Activated CD4-positive, CD25-positive, alpha-beta regulatory T cell treated with anti-CD3 and anti-CD28 coated beads, Interleukin-2, amount 50 U/mL, for 16 hours (primary cell): Measurements from ENCODE around the gene FGF10.

ENCODE experiments used
- DNase-seq: peaks from one replicate; pipeline ENCODE4 v3.0.0-alpha.2; 2020; ENCODE audit warnings: low read depth, low spot score

FGF10 gene

GRCh38 chr5:44358421-44358820 lies 30.8 kb downstream of the FGF10 start:
- no peak for DNase-seq

- no peak for DNase-seq
Measured at GRCh38 chr5:44356231-44356630, 33.0 kb downstream of the FGF10 start.

- DNase-seq: no peak
Measured at GRCh38 chr5:44345871-44346270, 43.3 kb downstream of the FGF10 start.

DNA sequence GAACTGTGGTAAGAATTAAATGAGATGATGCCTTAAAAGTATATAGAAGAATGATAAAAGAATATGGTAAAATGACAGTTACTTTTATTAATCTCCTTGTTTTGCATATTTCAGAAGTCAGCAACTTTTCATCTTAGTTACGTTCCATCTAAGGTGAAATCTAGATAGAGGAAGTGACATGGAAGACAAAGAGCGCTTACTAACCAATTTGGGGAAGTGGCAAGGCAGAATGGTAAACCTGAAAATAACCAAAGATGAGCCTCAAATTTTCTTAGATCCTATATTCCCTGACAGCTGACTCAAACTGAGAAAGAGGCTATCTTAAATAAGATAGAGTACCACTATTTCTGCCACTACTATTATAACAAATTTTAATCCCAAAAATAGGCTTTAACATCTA lies 52.5 kb downstream of the FGF10 start:
- no peak for DNase-seq

DNA sequence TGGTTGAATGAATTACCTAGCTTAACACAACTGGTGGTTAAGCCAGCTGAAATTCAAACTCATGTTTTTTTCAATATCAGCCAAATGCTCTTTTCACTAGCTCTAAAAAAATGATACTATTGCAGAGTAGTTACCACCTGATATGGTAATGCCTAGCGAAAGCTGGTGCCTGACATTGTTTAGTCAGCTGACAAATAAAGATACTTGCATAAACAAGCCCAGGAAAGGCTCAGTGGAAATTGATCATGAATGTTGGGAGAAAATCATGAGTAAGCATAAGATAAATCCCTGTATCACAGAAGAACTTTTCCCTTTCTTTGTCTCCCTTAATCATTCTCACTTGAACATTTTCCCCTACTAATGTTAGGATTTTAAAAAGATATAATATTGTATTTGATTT lies 54.6 kb downstream of the FGF10 start:
- no peak for DNase-seq

- DNase-seq: no peak
Measured at GRCh38 chr5:44332285-44332971, 56.8 kb downstream of the FGF10 start.

GRCh38 chr5:44331471-44332050 lies 57.7 kb downstream of the FGF10 start:
- no peak for DNase-seq

DNA sequence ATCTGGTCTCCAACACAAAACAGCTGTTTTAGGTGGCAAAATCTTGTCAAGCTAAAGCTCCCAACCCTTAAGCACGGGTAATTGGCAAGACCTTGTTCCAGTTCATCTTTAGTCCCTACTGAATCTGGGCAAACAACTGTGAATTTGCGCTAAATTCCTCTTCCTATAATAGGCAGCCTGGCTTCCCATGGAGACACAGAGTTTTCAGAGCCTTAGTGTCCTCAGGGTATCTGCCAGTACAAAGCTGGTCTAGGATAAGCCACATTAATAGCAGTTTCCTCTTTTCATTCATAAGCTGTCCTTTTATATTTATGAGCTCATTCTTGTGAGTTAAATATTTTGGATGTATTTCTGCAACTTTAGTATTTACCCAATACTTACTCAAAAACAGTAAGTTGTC lies 59.5 kb downstream of the FGF10 start:
- no peak for DNase-seq

GRCh38 chr5:44321144-44321725 lies 68.0 kb downstream of the FGF10 start:
- no peak for DNase-seq

DNA sequence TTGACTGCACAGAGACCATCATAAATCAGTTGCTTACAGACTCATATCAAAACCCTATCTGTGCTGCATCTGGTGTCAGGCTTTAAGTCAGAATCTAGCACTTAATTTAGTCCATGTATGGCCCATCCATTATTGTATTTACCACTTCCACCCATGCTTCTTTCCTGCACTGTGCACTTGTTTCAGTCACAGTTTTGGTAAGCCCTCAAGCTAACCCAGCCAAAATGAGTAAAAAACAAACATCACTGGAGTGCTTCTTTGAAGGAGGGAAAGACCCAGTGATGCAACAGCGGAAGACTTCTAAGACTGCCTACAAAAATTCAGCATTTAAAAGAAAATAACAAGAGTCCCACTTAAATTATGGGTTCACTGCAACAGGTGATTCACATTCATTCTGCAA lies 69.0 kb downstream of the FGF10 start:
- no peak for DNase-seq

DNA sequence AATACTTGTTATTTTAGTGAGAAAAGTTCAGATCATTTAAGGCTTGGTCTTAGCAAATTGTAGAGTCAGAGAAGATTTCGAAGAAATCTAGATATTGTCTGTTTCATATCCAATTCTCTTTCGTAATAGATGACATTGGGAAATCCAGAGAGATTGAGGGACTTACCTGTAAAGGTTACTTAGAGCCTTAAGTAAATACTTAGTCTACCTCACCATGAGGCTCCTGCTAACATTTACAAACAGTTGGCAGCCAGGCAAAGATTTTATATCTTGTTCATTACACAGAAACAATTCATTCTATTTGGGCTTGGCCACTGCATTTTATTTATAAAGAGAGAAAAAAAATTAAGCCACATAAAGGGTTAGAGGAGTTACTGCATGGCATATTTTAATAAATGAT lies 70.3 kb downstream of the FGF10 start:
- no peak for DNase-seq

GRCh38 chr5:44312374-44312773 lies 76.8 kb downstream of the FGF10 start:
- DNase-seq: no peak

DNA sequence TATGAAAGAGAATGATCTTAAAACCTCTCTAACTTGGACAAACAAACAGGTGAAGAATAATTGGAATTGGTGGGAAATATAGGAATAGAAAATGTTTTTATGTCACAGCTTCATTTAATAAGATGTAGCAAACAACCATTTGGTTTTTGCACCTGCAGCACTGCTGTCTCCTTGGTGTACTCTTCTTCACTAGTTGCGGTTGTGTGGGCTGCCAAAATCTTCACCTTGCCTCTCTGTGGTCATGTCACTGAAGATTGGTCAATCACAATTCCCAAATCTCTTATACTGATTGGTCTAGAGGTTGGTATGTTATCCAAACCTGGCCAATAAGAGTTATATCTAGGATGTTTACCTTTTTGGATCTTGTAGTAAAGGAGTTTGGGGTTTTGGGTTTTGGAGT lies 88.7 kb downstream of the FGF10 start:
- no peak for DNase-seq

- DNase-seq: no peak
Measured at GRCh38 chr5:44299394-44299793, 89.8 kb downstream of the FGF10 start.

DNA sequence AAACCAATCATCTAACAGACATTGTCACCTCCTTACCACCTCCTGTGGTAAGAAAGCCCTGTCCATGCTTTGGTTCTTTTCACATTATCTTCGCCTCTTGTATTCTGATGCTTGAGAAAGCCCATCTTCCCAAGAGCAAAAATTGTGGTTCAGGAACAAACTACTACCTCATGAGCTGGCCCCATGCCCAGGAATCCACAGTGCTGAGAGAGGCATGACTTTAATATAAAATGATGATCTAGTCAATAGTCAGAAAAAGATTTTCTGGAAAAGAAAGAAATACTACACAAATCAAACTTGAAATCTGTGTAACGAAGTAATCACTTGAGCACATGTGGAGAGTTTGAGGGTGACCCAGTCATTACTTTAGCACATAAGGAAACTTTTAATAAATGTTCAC lies 94.7 kb downstream of the FGF10 start:
- DNase-seq: no peak

DNA sequence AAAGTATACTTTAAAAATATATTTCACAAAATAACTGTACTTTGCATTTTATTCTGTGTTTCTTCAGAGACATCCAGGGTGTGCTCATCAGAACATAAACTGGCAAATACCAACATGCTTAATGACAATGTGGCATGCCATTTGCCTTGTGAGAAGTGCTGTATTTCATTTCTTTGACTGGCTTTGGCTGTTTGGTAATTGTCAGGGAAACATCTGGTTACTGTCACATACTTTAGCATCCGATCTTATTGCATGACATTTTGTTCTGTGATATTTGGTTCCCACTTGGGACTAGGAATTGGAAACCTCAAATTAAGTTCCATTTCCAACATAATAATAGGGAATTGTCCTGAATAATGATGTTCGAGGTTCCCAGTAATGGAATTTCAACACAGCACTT lies 96.5 kb downstream of the FGF10 start:
- no peak for DNase-seq

- no peak for DNase-seq
Measured at GRCh38 chr5:44278469-44278868, 110.8 kb downstream of the FGF10 start.

DNA sequence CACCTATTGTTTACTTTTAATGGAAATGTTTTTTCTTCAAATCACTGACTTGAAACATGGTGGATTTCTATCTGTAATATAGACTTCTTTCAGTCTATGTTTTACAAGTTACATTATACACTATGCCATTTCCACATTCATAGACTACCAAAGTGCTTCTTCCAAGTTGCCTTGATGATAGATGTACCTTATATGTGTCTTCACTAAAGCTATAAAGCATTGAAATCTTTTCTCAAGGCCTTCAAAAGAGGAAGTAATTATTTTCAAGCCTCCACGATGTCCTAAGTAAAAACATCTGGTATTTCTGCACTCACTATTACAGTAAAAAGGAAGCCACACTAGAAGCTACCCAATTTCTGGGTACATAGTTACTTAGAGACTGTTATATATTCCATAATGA lies 113.3 kb downstream of the FGF10 start:
- no peak for DNase-seq

- DNase-seq: no peak
Measured at GRCh38 chr5:44275329-44275728, 113.9 kb downstream of the FGF10 start.

DNA sequence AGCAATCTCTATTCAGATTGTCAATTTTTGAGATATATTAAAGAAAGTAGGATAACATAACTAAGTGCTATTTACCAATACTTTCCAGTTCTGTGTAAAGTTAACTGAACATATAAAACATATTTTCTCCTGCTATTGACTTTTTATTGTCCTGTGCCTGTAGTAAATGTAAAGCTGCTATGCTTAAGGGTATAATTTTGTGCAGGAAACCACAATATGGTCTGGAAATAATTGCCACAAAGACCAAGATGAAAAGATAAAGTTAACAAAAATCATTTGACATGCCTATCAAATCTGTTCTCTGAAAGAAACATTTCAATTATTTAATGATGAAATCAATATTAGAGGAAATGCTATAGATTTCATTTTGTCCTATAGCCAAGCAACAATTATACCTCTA lies 121.3 kb downstream of the FGF10 start:
- DNase-seq: no peak

- DNase-seq: no peak
Measured at GRCh38 chr5:44266882-44267576, 122.2 kb downstream of the FGF10 start.

- DNase-seq: no peak
Measured at GRCh38 chr5:44265713-44266112, 123.5 kb downstream of the FGF10 start.

GRCh38 chr5:44260793-44261192 lies 128.4 kb downstream of the FGF10 start:
- no peak for DNase-seq
